ENCODE results near the gene CAMTA1.
"Not testable (repeated sequence)": the region's sequence is repeated elsewhere in the genome, so short reads cannot be mapped to it uniquely, and the experiment has no call there.

Gene CAMTA1

GRCh38 chr1:7592120-7592798 lies 807.0 kb downstream of the CAMTA1 start:
- no peak for DNase-seq

- no peak for DNase-seq
Observed at GRCh38 chr1:7594002-7594713, 808.9 kb downstream of the CAMTA1 start.

GRCh38 chr1:7594714-7595295 lies 809.6 kb downstream of the CAMTA1 start:
- DNase-seq, result no peak

- no peak for DNase-seq
Observed at GRCh38 chr1:7595336-7595735, 810.1 kb downstream of the CAMTA1 start.

GRCh38 chr1:7596126-7596965 lies 811.1 kb downstream of the CAMTA1 start:
- DNase-seq, result no peak

- not testable (repeated sequence) for DNase-seq
Observed at GRCh38 chr1:7598058-7598457, 812.8 kb downstream of the CAMTA1 start.

GRCh38 chr1:7604906-7605305 lies 819.7 kb downstream of the CAMTA1 start:
- DNase-seq, result not testable (repeated sequence)

- DNase-seq, result no peak
Observed at GRCh38 chr1:7606096-7606495, 820.8 kb downstream of the CAMTA1 start.

GRCh38 chr1:7607097-7607496 lies 821.8 kb downstream of the CAMTA1 start:
- no peak for DNase-seq

- no peak for DNase-seq
Observed at GRCh38 chr1:7608628-7609305, 823.5 kb downstream of the CAMTA1 start.

GRCh38 chr1:7609311-7609994 lies 824.2 kb downstream of the CAMTA1 start:
- DNase-seq, result no peak

GRCh38 chr1:7610106-7610731 lies 825.0 kb downstream of the CAMTA1 start:
- DNase-seq, result no peak

GRCh38 chr1:7610936-7611335 lies 825.7 kb downstream of the CAMTA1 start:
- no peak for DNase-seq

GRCh38 chr1:7611421-7612010 lies 826.3 kb downstream of the CAMTA1 start:
- no peak for DNase-seq

- DNase-seq, result no peak
Observed at GRCh38 chr1:7613106-7613850, 828.0 kb downstream of the CAMTA1 start.

- DNase-seq, result no peak
Observed at GRCh38 chr1:7613851-7614205, 828.6 kb downstream of the CAMTA1 start.

- no peak for DNase-seq
Observed at GRCh38 chr1:7614576-7615074, 829.4 kb downstream of the CAMTA1 start.

GRCh38 chr1:7615138-7615537 lies 829.9 kb downstream of the CAMTA1 start:
- DNase-seq, result no peak

- no peak for DNase-seq
Observed at GRCh38 chr1:7616076-7616832, 831.0 kb downstream of the CAMTA1 start.

GRCh38 chr1:7616953-7617352 lies 831.7 kb downstream of the CAMTA1 start:
- DNase-seq, result no peak

Data from NCI-H1930 (cell line).